OCI-LY7 (cell line): ENCODE measurements around the gene TRIO. TPM values are rescaled to one million over a fixed set of nuclear protein-coding genes. Genes with fewer than 3 reads are reported as not detected.

ENCODE experiments used
- BruUV-seq: library from RNA; stranded (reverse); fragments of 400-500 nt; replicated peaks from 2 replicates; lab custom pipeline; 2021; lab: Mats Ljungman, UMichigan
- CTCF ChIA-PET: fragments of 300-600 bp; sonication (Branson Sonifier 250); formaldehyde crosslinking; loops from one replicate; lab custom pipeline; 2022; ENCODE audit warnings: antibody characterized with exemption; ENCODE audit not compliant: unreplicated experiment; lab: Charles Lee
- POLR2A ChIA-PET: fragments of 300-600 bp; sonication (Branson Sonifier 250); formaldehyde crosslinking; loops from one replicate; lab custom pipeline; 2022; ENCODE audit warnings: antibody characterized with exemption; lab: Charles Lee
- DNase-seq: peaks from one replicate; pipeline ENCODE4 v3.0.0-alpha.2; 2015; ENCODE audit warnings: low spot score
- H2AFZ ChIP-seq: fragments of 200-600 bp; sonication (generic), shearing (Covaris generic); 2 replicates; pipeline ENCODE4 v1.6.1; 2014; ENCODE audit warnings: mild to moderate bottlenecking, antibody characterized with exemption, low read length, moderate library complexity
- H3K27ac ChIP-seq: fragments of 200-600 bp; sonication (generic); 2 replicates; pipeline ENCODE4 v1.5.1; 2014; ENCODE audit warnings: mixed run types, low read depth, mild to moderate bottlenecking, moderate library complexity, low read length, inconsistent platforms; ENCODE audit not compliant: poor library complexity, severe bottlenecking
- H3K36me3 ChIP-seq: fragments of 200-600 bp; sonication (generic); 2 replicates; pipeline ENCODE4 v1.6.1; 2014; ENCODE audit warnings: mild to moderate bottlenecking, antibody characterized with exemption, low read length, moderate library complexity, mixed read lengths; ENCODE audit not compliant: insufficient read depth
- H3K4me1 ChIP-seq: fragments of 200-600 bp; sonication (generic); 2 replicates; pipeline ENCODE4 v1.5.1; 2014; ENCODE audit warnings: mild to moderate bottlenecking, low read length; ENCODE audit not compliant: insufficient read depth, poor library complexity, severe bottlenecking
- H3K4me2 ChIP-seq: fragments of 200-600 bp; sonication (generic); 2 replicates; pipeline ENCODE4 v1.6.1; 2014; ENCODE audit warnings: mild to moderate bottlenecking, low read length
- H3K4me3 ChIP-seq: fragments of 200-600 bp; sonication (generic); 2 replicates; pipeline ENCODE4 v1.5.1; 2014; ENCODE audit warnings: mild to moderate bottlenecking, low read depth, low read length; ENCODE audit not compliant: poor library complexity, severe bottlenecking
- H3K79me2 ChIP-seq: fragments of 200-600 bp; sonication (generic); 2 replicates; pipeline ENCODE4 v1.6.1; 2016; ENCODE audit warnings: low read depth, mild to moderate bottlenecking, low read length, moderate library complexity, mixed read lengths; ENCODE audit not compliant: insufficient read depth
- H3K9me2 ChIP-seq: fragments of 200-600 bp; sonication (generic); 2 replicates; pipeline ENCODE4 v1.6.1; 2016; ENCODE audit warnings: mild to moderate bottlenecking, low read length, mixed read lengths; ENCODE audit not compliant: insufficient read depth
- H3K9me3 ChIP-seq: fragments of 200-600 bp; sonication (generic); 2 replicates; pipeline ENCODE4 v1.6.1; 2014; ENCODE audit warnings: mild to moderate bottlenecking, mixed run types, low read length, mixed read lengths
- H4K20me1 ChIP-seq: fragments of 200-600 bp; sonication (generic); 2 replicates; pipeline ENCODE4 v1.6.1; 2014; ENCODE audit warnings: mild to moderate bottlenecking, antibody characterized with exemption, low read length, moderate library complexity, mixed read lengths; ENCODE audit not compliant: insufficient read depth
- CTCF ChIP-seq: fragments of 200-600 bp; sonication (generic); conservative IDR thresholded peaks from 2 replicates; pipeline ENCODE4 v1.5.1; 2014; ENCODE audit warnings: mild to moderate bottlenecking, antibody characterized with exemption, low read length, moderate library complexity, mixed read lengths
- EZH2phosphoT487 ChIP-seq: fragments of 200-600 bp; sonication (generic); IDR thresholded peaks from 2 replicates; pipeline ENCODE4 v1.6.1; 2018; ENCODE audit warnings: low read depth, borderline replicate concordance, mild to moderate bottlenecking, mixed run types, antibody characterized with exemption, low read length, moderate library complexity, mixed read lengths
- intact Hi-C: fragments of 100-400 bp; cut with micrococcal nuclease; formaldehyde crosslinking; loops from one replicate; pipeline ENCODE4 v1.10.0; 2022; ENCODE audit not compliant: unreplicated experiment
- total RNA-seq, 2 experiments: library from RNA; depleted of rRNA in 1 of 2; stranded (reverse); fragments of >200 nt in 1 of 2; shearing (Covaris generic) in 1 of 2; gene quantifications; 2 replicates each; pipeline ENCODE4 v1.2.3, GENCODE V29; 2014 to 2022

The TRIO gene
- total RNA-seq, 2 experiments from 2014 or later, result 35.8 to 55.1 TPM

GRCh38 chr5:14105718-14106410 is 37.3 kb upstream of the TRIO start:
- Histone ChIP-seq H2AFZ (no peak overlapping the region), H3K9me3 (no peaks in the 10 kb centered on the region), H3K4me2 (no peak overlapping the region), H3K79me2 (no peaks in the 10 kb centered on the region), H3K4me3 (no peak overlapping the region), H3K27ac (no peak overlapping the region), H4K20me1 (no peaks in the 10 kb centered on the region), H3K36me3 (no peaks in the 10 kb centered on the region), H3K9me2 (no peaks in the 10 kb centered on the region), H3K4me1 (no peaks in the 10 kb centered on the region)
- ChIA-PET CTCF (no interaction called here), POLR2A (interaction anchor here (0.7 to 0.8 kb wide), 2 partner anchors 47 to 1443 kb away, joined by 3 read pairs; no protein-coding TSS in a partner anchor)
- no peak for TF ChIP-seq CTCF
- no peak for TF ChIP-seq EZH2phosphoT487
- intact Hi-C loops, result loop anchor here (5.0 kb wide), 1 partner anchor 256 kb away; no protein-coding TSS in a partner anchor
- no TSS peak for BruUV-seq
- DNase-seq, result no peak

GRCh38 chr5:14107536-14107935 is 35.6 kb upstream of the TRIO start:
- Histone ChIP-seq H3K4me2 (no peak overlapping the region), H4K20me1 (no peaks in the 10 kb centered on the region), H3K9me3 (no peaks in the 10 kb centered on the region), H3K36me3 (no peaks in the 10 kb centered on the region), H3K79me2 (no peaks in the 10 kb centered on the region), H3K4me1 (no peaks in the 10 kb centered on the region), H3K9me2 (no peaks in the 10 kb centered on the region), H3K4me3 (no peak overlapping the region), H2AFZ (no peak overlapping the region), H3K27ac (no peak overlapping the region)
- TF ChIP-seq CTCF, result no peak
- no peak for TF ChIP-seq EZH2phosphoT487
- POLR2A ChIA-PET, result no interaction called here
- no peak for DNase-seq
- CTCF ChIA-PET, result no interaction called here
- intact Hi-C loops, result loop anchor here (5.0 kb wide), 1 partner anchor 255 kb away; no protein-coding TSS in a partner anchor
- BruUV-seq, result no TSS peak
